ENCODE results near the gene HJURP.

HJURP gene

DNA sequence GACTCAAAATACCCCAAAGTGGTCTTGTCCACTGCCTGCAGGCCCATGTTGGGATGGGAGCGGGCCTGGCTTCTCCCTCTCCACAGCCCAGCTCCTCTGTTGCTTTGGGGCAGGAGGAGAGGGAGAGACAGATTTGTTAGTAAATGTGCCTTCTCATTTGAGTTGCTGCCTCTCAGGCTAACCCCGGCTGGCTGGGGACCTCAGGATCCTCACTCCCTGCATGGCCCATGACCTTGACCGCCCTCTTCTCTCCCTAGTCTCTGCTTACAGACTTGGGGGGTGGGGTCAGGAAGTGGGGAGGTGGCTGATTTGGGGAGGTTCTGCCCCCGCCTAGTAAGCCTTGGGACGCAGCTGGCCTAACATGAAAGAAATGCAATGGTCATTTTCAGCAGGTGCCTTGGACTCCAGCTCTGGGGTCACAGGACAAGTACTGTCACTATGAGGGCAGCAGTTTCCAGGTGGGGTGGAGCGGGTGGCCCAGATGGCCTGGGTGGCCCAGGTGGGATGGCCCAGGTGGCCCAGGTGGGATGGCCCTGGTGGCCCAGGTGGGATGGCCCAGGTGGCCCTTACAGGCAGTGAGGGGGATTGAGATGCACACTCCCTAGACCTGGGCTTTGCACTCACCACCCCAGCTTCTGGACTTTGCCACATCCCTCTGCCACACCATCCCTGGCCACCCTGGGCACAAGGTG, 24.1 kb downstream of the HJURP start:
- H3K27ac ChIP-seq, result no peak overlapping the region
- TF ChIP-seq ZFX (IDR thresholded peaks at IDR 0.05; ENCODE audit: borderline replicate concordance) (no peak), CTCF (IDR thresholded peaks at IDR 0.05) (no peak)

- no peak overlapping the region for H3K27ac ChIP-seq
- no peak for TF ChIP-seq ZFX (IDR thresholded peaks at IDR 0.05; ENCODE audit: borderline replicate concordance)
- TF ChIP-seq CTCF (IDR thresholded peaks at IDR 0.05), result no peak
These were observed 24.9 kb downstream of the HJURP start for GRCh38 chr2:233829193-233830110.

- TF ChIP-seq ZFX (IDR thresholded peaks at IDR 0.05; ENCODE audit: borderline replicate concordance) (no peak), CTCF (IDR thresholded peaks at IDR 0.05) (no peak)
These were observed 25.7 kb downstream of the HJURP start for GRCh38 chr2:233828546-233829192.

DNA sequence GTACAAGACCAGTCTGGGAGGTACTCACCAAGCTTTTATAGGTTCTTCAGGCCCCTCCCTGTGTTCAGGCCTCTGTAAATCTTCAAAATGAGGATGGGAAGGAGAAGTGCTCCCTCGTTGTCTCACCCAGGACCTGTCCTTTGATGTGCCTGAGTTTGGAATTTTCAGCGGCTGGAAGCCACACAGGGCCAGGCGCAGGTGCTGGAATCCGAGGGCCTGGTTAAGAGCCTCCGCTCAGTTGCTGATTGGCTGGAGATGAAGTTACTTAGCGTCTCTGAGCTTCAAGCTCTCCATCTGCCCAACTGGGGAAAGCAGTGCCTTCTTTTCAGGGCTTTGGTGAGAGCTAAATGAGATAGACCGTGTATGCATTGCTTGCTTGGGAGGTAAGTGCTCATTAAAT, 30.0 kb downstream of the HJURP start:
- TF ChIP-seq CTCF (IDR thresholded peaks at IDR 0.05) (no peak), ZFX (IDR thresholded peaks at IDR 0.05; ENCODE audit: borderline replicate concordance) (no peak)
- H3K27ac ChIP-seq, result no peak overlapping the region

More at GRCh38 chr2:233828546-233829192, 25.7 kb downstream of the HJURP start:
- H3K27ac ChIP-seq, result no peak overlapping the region

- no peak overlapping the region for H3K27ac ChIP-seq
- TF ChIP-seq CTCF (IDR thresholded peaks at IDR 0.05) (no peak), ZFX (IDR thresholded peaks at IDR 0.05; ENCODE audit: borderline replicate concordance) (no peak)
These were observed 30.6 kb downstream of the HJURP start for GRCh38 chr2:233823731-233824121.

DNA sequence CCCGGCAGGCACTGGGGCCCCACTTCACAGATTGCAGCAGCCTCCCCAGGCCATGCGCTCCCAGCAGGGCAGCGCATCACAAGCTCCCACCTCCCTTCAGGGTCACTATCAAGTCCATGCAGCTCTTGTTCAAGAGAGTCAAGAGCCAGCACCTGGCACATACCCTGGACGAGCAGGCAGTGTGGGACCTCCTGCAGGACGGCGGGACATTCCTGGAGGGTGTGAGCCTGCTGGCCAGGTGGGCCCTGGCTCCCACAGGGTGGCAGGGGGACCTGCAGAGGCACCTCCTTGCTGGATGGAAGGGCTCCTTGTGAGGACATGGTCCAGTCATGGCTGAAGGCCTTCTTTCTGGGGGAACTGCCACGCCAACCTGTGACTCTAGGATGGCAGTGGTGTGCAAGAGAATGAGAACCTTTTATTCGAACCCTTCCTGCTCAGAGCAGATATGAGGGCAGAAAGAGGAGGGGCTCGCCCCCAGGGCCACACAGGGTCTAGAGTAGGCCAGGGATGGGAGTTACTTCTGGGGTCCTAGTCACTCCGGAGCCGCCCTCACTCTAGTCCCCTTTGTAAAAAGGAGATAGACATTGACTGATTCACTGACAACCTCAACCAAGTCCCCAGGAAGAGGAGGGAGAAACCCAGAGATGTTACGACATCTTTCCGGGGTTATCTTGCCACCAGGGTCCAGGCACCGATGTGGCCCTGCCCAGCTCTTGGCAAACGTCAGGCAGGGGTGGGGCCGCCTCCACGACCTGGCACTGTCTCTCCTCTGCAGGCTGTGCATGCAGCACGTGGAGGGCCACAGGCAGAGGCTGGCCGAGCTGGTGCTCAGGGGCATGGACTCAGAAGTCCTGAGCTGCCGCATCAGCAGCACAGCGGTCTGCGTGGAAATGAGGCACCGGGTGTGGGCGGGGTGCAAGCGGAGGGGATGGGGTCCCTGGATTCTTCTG, 31.3 kb downstream of the HJURP start:
- no peak overlapping the region for H3K27ac ChIP-seq
- TF ChIP-seq ZFX (IDR thresholded peaks at IDR 0.05; ENCODE audit: borderline replicate concordance) (no peak), CTCF (IDR thresholded peaks at IDR 0.05) (no peak)
